Measurements from ENCODE around the gene SEMA4D.
"Not testable (repeated sequence)": the region's sequence is repeated elsewhere in the genome, so short reads cannot be mapped to it uniquely, and the experiment has no call there.

SEMA4D gene

GRCh38 chr9:89482901-89483361, 15.0 kb downstream of the SEMA4D start:
- WGBS, 2 experiments = 87 to 89% methylated on average over 9 of the region's 9 CpGs
- Histone ChIP-seq H3K4me3 (ENCODE audit: insufficient read depth, low read depth, low read length) (no peak overlapping the region), H3K27ac (ENCODE audit: insufficient read depth, low read depth, low read length, poor library complexity, severe bottlenecking) (no peak overlapping the region), H3K27me3 (ENCODE audit: control insufficient read depth, insufficient read depth, low read length, poor library complexity, severe bottlenecking) (no peaks in the 10 kb centered on the region), H3K9me3 (ENCODE audit: control insufficient read depth, low read length) (no peaks in the 10 kb centered on the region), H3K36me3 (ENCODE audit: control insufficient read depth, insufficient read depth, low read length) (no peaks in the 10 kb centered on the region), H3K4me1 (ENCODE audit: control insufficient read depth, insufficient read depth, low read length) (peaks cover 19% of the 10 kb centered on the region)

- H3K36me3 ChIP-seq (ENCODE audit: control insufficient read depth, insufficient read depth, low read length) = no peaks in the 10 kb centered on the region
- 82% methylated on average over 15 of the region's 15 CpGs for WGBS, 2 experiments
- H3K27ac ChIP-seq (ENCODE audit: insufficient read depth, low read depth, low read length, poor library complexity, severe bottlenecking) = no peak overlapping the region
- H3K27me3 ChIP-seq (ENCODE audit: control insufficient read depth, insufficient read depth, low read length, poor library complexity, severe bottlenecking) = no peaks in the 10 kb centered on the region
- peaks cover 19% of the 10 kb centered on the region for H3K4me1 ChIP-seq (ENCODE audit: control insufficient read depth, insufficient read depth, low read length)
- H3K4me3 ChIP-seq (ENCODE audit: insufficient read depth, low read depth, low read length) = no peak overlapping the region
- H3K9me3 ChIP-seq (ENCODE audit: control insufficient read depth, low read length) = no peaks in the 10 kb centered on the region
Observed at GRCh38 chr9:89482056-89482851, 15.7 kb downstream of the SEMA4D start.

GRCh38 chr9:89481538-89481915, 16.4 kb downstream of the SEMA4D start:
- no peak overlapping the region for H3K27ac ChIP-seq (ENCODE audit: insufficient read depth, low read depth, low read length, poor library complexity, severe bottlenecking)
- WGBS, 2 experiments = 94 to 97% methylated on average over 11 of the region's 11 CpGs

GRCh38 chr9:89480825-89481537, 16.9 kb downstream of the SEMA4D start:
- Histone ChIP-seq H3K36me3 (ENCODE audit: control insufficient read depth, insufficient read depth, low read length) (no peaks in the 10 kb centered on the region), H3K4me3 (ENCODE audit: insufficient read depth, low read depth, low read length) (no peak overlapping the region), H3K27ac (ENCODE audit: insufficient read depth, low read depth, low read length, poor library complexity, severe bottlenecking) (no peak overlapping the region), H3K4me1 (ENCODE audit: control insufficient read depth, insufficient read depth, low read length) (peaks cover 19% of the 10 kb centered on the region), H3K27me3 (ENCODE audit: control insufficient read depth, insufficient read depth, low read length, poor library complexity, severe bottlenecking) (no peaks in the 10 kb centered on the region), H3K9me3 (ENCODE audit: control insufficient read depth, low read length) (no peaks in the 10 kb centered on the region)
- WGBS, 2 experiments = 92 to 95% methylated on average over 15 of the region's 15 CpGs

More at GRCh38 chr9:89481538-89481915, 16.4 kb downstream of the SEMA4D start:
- no peaks in the 10 kb centered on the region for H3K9me3 ChIP-seq (ENCODE audit: control insufficient read depth, low read length)
- H3K27me3 ChIP-seq (ENCODE audit: control insufficient read depth, insufficient read depth, low read length, poor library complexity, severe bottlenecking) = no peaks in the 10 kb centered on the region
- no peaks in the 10 kb centered on the region for H3K36me3 ChIP-seq (ENCODE audit: control insufficient read depth, insufficient read depth, low read length)
- no peak overlapping the region for H3K4me3 ChIP-seq (ENCODE audit: insufficient read depth, low read depth, low read length)
- peaks cover 19% of the 10 kb centered on the region for H3K4me1 ChIP-seq (ENCODE audit: control insufficient read depth, insufficient read depth, low read length)

- 93 to 95% methylated on average over 25 to 27 of the region's 27 CpGs for WGBS, 2 experiments
- peaks cover 19% of the 10 kb centered on the region for H3K4me1 ChIP-seq (ENCODE audit: control insufficient read depth, insufficient read depth, low read length)
Observed at GRCh38 chr9:89480372-89480771, 17.5 kb downstream of the SEMA4D start.

GRCh38 chr9:89479669-89480011, 18.3 kb downstream of the SEMA4D start:
- not testable (repeated sequence) for H3K9me3 ChIP-seq (ENCODE audit: control insufficient read depth, low read length); H3K4me3 ChIP-seq (ENCODE audit: insufficient read depth, low read depth, low read length); H3K36me3 ChIP-seq (ENCODE audit: control insufficient read depth, insufficient read depth, low read length); H3K27ac ChIP-seq (ENCODE audit: insufficient read depth, low read depth, low read length, poor library complexity, severe bottlenecking); H3K27me3 ChIP-seq (ENCODE audit: control insufficient read depth, insufficient read depth, low read length, poor library complexity, severe bottlenecking)
- peaks cover 19% of the 10 kb centered on the region for H3K4me1 ChIP-seq (ENCODE audit: control insufficient read depth, insufficient read depth, low read length)
- 97 to 99% methylated on average over 13 to 14 of the region's 17 CpGs for WGBS, 2 experiments

More at GRCh38 chr9:89480372-89480771, 17.5 kb downstream of the SEMA4D start:
- H3K27me3 ChIP-seq (ENCODE audit: control insufficient read depth, insufficient read depth, low read length, poor library complexity, severe bottlenecking); H3K36me3 ChIP-seq (ENCODE audit: control insufficient read depth, insufficient read depth, low read length); H3K4me3 ChIP-seq (ENCODE audit: insufficient read depth, low read depth, low read length); H3K9me3 ChIP-seq (ENCODE audit: control insufficient read depth, low read length); H3K27ac ChIP-seq (ENCODE audit: insufficient read depth, low read depth, low read length, poor library complexity, severe bottlenecking): not testable (repeated sequence)

GRCh38 chr9:89478821-89479668, 18.9 kb downstream of the SEMA4D start:
- Histone ChIP-seq H3K9me3 (ENCODE audit: control insufficient read depth, low read length) (no peaks in the 10 kb centered on the region), H3K36me3 (ENCODE audit: control insufficient read depth, insufficient read depth, low read length) (no peaks in the 10 kb centered on the region), H3K27me3 (ENCODE audit: control insufficient read depth, insufficient read depth, low read length, poor library complexity, severe bottlenecking) (no peaks in the 10 kb centered on the region), H3K27ac (ENCODE audit: insufficient read depth, low read depth, low read length, poor library complexity, severe bottlenecking) (no peak overlapping the region), H3K4me1 (ENCODE audit: control insufficient read depth, insufficient read depth, low read length) (peaks cover 14% of the 10 kb centered on the region), H3K4me3 (ENCODE audit: insufficient read depth, low read depth, low read length) (no peak overlapping the region)
- WGBS, 2 experiments = 94 to 97% methylated on average over 16 of the region's 16 CpGs

- Histone ChIP-seq H3K4me1 (ENCODE audit: control insufficient read depth, insufficient read depth, low read length) (peaks cover 10% of the 10 kb centered on the region), H3K4me3 (ENCODE audit: insufficient read depth, low read depth, low read length) (no peak overlapping the region), H3K36me3 (ENCODE audit: control insufficient read depth, insufficient read depth, low read length) (no peaks in the 10 kb centered on the region), H3K27ac (ENCODE audit: insufficient read depth, low read depth, low read length, poor library complexity, severe bottlenecking) (no peak overlapping the region), H3K27me3 (ENCODE audit: control insufficient read depth, insufficient read depth, low read length, poor library complexity, severe bottlenecking) (no peaks in the 10 kb centered on the region), H3K9me3 (ENCODE audit: control insufficient read depth, low read length) (no peaks in the 10 kb centered on the region)
- 89 to 92% methylated on average over 9 of the region's 9 CpGs for WGBS, 2 experiments
Observed at GRCh38 chr9:89477811-89478630, 19.9 kb downstream of the SEMA4D start.

- Histone ChIP-seq H3K4me3 (ENCODE audit: insufficient read depth, low read depth, low read length) (no peak overlapping the region), H3K9me3 (ENCODE audit: control insufficient read depth, low read length) (no peaks in the 10 kb centered on the region), H3K27ac (ENCODE audit: insufficient read depth, low read depth, low read length, poor library complexity, severe bottlenecking) (no peak overlapping the region), H3K4me1 (ENCODE audit: control insufficient read depth, insufficient read depth, low read length) (peaks cover 7% of the 10 kb centered on the region), H3K27me3 (ENCODE audit: control insufficient read depth, insufficient read depth, low read length, poor library complexity, severe bottlenecking) (no peaks in the 10 kb centered on the region), H3K36me3 (ENCODE audit: control insufficient read depth, insufficient read depth, low read length) (no peaks in the 10 kb centered on the region)
- WGBS, 2 experiments = 95 to 97% methylated on average over 7 of the region's 7 CpGs
Observed at GRCh38 chr9:89477384-89477783, 20.5 kb downstream of the SEMA4D start.
